NT2/D1 (cell line): Measurements from ENCODE around the gene GSX1.

ENCODE experiments used
- SUZ12 ChIP-seq: IDR thresholded peaks from 2 replicates; pipeline ENCODE4 v1.6.1; 2011; ENCODE audit not compliant: insufficient read length, insufficient read depth; ENCODE audit errors: extremely low read depth
- ZNF274 ChIP-seq: IDR thresholded peaks from 2 replicates; pipeline ENCODE4 v1.6.1; 2011; ENCODE audit warnings: mild to moderate bottlenecking, low read depth, low read length

GRCh38 chr13:27791146-27791900, 960 bp upstream of the GSX1 start:
- no peak for TF ChIP-seq ZNF274
- TF ChIP-seq SUZ12 = peak; percentile 36
